Lower leg skin (tissue), 3 donors: Measurements from ENCODE around the gene PTCH2.

Experiments
- POLR2A ChIP-seq, 2 donors: fragments of 450-650 bp; IDR thresholded peaks; one replicate each; pipeline ENCODE4 v1.6.1; 2016 to 2017; ENCODE audit warnings: antibody characterized with exemption in 2 of 2, mild to moderate bottlenecking in 1 of 2, moderate library complexity in 1 of 2
- TF ChIP-seq, protein P1 (sequence below), 3 donors: fragments of 450-650 bp; IDR thresholded peaks; one replicate each; pipeline ENCODE4 v1.5.1; 2016; ENCODE audit warnings: antibody characterized with exemption in 3 of 3, mild to moderate bottlenecking in 3 of 3, moderate library complexity in 2 of 3

DNA sequence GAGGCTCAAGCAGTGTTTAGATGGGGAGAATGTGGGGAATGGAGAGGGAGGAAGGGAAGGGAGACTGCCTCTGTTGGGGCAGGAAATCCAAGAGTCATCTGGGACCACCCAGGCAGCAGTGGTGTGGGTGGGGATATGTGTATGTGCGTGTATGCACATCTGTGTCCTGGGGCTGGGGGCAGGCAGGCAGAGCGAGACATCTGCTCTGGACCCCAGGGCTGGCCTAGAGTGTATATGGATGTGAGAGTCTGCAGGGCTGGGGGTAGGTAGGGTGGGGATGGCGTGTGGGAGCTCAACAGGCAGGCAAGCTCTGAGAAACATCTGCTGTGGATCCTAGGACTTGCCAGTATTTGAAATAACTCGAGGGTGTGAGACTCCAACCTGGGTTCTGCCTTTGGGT lies 3.5 kb downstream of the PTCH2 start:
- TF ChIP-seq, protein P1, sequence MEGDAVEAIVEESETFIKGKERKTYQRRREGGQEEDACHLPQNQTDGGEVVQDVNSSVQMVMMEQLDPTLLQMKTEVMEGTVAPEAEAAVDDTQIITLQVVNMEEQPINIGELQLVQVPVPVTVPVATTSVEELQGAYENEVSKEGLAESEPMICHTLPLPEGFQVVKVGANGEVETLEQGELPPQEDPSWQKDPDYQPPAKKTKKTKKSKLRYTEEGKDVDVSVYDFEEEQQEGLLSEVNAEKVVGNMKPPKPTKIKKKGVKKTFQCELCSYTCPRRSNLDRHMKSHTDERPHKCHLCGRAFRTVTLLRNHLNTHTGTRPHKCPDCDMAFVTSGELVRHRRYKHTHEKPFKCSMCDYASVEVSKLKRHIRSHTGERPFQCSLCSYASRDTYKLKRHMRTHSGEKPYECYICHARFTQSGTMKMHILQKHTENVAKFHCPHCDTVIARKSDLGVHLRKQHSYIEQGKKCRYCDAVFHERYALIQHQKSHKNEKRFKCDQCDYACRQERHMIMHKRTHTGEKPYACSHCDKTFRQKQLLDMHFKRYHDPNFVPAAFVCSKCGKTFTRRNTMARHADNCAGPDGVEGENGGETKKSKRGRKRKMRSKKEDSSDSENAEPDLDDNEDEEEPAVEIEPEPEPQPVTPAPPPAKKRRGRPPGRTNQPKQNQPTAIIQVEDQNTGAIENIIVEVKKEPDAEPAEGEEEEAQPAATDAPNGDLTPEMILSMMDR (IDR thresholded peaks at IDR 0.05), result no peak
- TF ChIP-seq POLR2A (IDR thresholded peaks at IDR 0.05), result no peak
